Measurements from ENCODE around the gene TAOK1. TPM values are rescaled to one million over a fixed set of nuclear protein-coding genes. Genes with fewer than 3 reads are reported as not detected.

Gene TAOK1
- total RNA-seq, 1 donor from 2014 or later, result 34.1 TPM

- no peak for DNase-seq (ENCODE audit: low read depth)
- TF ChIP-seq, protein P1, sequence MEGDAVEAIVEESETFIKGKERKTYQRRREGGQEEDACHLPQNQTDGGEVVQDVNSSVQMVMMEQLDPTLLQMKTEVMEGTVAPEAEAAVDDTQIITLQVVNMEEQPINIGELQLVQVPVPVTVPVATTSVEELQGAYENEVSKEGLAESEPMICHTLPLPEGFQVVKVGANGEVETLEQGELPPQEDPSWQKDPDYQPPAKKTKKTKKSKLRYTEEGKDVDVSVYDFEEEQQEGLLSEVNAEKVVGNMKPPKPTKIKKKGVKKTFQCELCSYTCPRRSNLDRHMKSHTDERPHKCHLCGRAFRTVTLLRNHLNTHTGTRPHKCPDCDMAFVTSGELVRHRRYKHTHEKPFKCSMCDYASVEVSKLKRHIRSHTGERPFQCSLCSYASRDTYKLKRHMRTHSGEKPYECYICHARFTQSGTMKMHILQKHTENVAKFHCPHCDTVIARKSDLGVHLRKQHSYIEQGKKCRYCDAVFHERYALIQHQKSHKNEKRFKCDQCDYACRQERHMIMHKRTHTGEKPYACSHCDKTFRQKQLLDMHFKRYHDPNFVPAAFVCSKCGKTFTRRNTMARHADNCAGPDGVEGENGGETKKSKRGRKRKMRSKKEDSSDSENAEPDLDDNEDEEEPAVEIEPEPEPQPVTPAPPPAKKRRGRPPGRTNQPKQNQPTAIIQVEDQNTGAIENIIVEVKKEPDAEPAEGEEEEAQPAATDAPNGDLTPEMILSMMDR (conservative IDR thresholded peaks at IDR 0.05; ENCODE audit: low read depth, low read length), result peak; percentile 56
- no peak overlapping the region for H3K4me3 ChIP-seq (ENCODE audit: low read depth, low read length)
Measured at GRCh38 chr17:29572691-29573557, 182.8 kb downstream of the TAOK1 start.

DNA sequence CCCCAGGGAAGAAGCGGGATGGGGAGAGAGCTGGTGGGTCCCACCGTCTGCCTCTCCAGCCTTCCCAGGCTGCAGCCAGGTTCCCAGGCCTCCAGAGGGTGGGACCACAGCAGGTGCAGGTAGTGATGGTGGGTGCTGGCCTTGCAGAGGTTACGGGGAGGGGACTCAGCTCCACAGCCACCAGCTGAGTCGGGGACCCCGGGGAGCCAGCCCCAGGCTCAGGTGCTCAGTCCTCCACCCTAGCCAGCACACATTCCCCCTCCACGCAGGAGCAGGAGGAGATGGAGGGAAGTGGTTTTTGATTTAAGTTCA, 183.4 kb downstream of the TAOK1 start:
- TF ChIP-seq, protein P1 (conservative IDR thresholded peaks at IDR 0.05; ENCODE audit: low read depth, low read length), result no peak
- DNase-seq (ENCODE audit: low read depth), result no peak
- no peak overlapping the region for H3K4me3 ChIP-seq (ENCODE audit: low read depth, low read length)

DNA sequence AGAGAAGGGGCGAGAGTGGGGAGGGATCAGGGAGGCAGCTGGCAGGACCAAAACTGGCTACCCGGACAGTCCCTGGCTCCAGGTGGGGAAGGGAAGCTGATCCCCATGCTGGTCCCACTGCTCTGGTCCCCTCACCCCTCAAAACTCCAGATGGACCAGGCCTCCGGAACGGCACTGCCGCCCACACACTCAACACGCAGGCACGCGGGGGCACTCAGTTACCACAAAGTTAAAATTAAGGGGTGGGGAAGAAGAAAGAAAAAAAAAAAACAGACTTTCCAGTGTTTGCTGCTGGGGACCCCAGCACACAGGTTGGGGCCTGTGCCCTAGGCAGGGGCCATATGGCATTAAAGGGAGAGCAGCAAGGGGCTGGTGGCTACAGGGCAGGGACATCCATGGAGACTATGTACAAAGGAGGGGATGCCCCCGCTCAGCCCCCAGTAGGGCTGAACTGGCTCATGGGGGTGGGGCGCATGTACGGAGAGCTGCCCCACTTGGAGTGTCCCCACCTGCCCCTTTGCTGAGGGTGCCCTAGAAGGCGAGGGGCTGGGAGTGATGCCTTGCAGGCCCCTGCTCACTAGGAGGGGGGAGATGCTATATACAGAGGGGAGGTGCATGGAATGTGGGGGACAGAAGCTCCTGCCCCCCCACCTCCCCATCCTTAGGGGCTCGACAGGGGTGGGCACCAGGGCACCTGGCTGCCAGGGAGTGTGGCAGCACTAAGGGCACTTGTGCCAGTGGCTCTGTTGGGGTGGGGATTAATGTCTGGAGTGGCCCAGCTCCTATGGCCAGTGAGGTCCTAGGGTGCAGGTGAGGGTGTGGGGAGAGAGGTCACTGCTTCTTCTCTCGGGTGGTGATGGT, 183.9 kb downstream of the TAOK1 start:
- H3K4me3 ChIP-seq (ENCODE audit: low read depth, low read length), result no peak overlapping the region
- TF ChIP-seq, protein P1 (conservative IDR thresholded peaks at IDR 0.05; ENCODE audit: low read depth, low read length), result no peak
- no peak for DNase-seq (ENCODE audit: low read depth)

DNA sequence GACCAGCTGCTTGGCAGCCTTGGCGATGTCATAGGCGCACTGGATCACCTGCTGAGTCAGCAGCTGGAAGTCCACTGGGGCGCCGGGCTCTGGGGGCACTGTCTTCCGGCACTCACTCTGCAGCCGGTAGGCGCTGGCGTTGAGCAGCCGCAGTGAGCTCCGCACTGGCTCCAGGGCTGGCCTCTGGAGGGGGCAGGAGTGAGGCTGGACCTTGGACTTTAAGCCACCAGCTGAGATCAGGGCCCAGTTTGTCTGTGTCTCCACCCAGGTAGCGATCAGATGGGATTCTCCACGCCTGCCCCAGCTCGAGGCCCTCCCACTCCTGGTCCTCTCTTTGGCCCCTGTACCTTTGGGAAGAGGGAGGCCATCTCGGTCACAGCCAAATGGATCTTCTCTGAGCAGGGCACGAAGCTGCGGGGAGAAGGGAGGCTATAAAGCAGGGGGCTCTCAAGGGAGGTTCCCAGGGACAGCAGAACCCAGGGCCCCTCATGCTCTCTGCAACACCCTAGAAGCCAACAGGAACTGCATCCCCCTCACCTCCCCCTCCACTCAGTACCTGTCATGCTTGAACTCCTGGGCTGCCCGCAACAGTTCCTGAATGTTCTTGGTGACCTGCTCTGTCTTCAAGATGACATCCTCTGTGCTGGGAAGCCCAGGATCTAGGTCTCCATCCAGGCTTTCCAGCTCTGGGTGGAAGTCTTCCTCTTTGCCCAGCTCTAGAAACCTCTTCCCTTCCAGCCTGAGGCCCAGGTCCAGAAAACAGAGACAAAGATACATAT, 184.8 kb downstream of the TAOK1 start:
- H3K4me3 ChIP-seq (ENCODE audit: low read depth, low read length), result no peak overlapping the region
- TF ChIP-seq, protein P1 (conservative IDR thresholded peaks at IDR 0.05; ENCODE audit: low read depth, low read length), result no peak
- no peak for DNase-seq (ENCODE audit: low read depth)

GRCh38 chr17:29575511-29576213, 185.5 kb downstream of the TAOK1 start:
- no peak overlapping the region for H3K4me3 ChIP-seq (ENCODE audit: low read depth, low read length)
- DNase-seq (ENCODE audit: low read depth), result no peak
- TF ChIP-seq, protein P1 (conservative IDR thresholded peaks at IDR 0.05; ENCODE audit: low read depth, low read length), result no peak

Measured in epithelial cell of proximal tubule (primary cell).